GM12875 (cell line): ENCODE measurements around the gene GATD1.
A peak's percentile ranks its signal among the peaks of the same experiment; 100 is the strongest.

Experiments used
- H3K4me3 ChIP-seq: one replicate; pipeline ENCODE4 v1.5.1; 2011; ENCODE audit warnings: low read depth, low read length, control low read depth
- CTCF ChIP-seq: IDR thresholded peaks from 2 replicates; pipeline ENCODE4 v1.5.1; 2011; ENCODE audit warnings: low read depth, mild to moderate bottlenecking, control low read depth, inconsistent platforms, low read length, moderate library complexity, borderline replicate concordance; ENCODE audit not compliant: insufficient read depth

GATD1 gene

GRCh38 chr11:726278-727220, 50.7 kb downstream of the GATD1 start:
- no peak for TF ChIP-seq CTCF
- peak overlapping the region; percentile 21 for H3K4me3 ChIP-seq

DNA sequence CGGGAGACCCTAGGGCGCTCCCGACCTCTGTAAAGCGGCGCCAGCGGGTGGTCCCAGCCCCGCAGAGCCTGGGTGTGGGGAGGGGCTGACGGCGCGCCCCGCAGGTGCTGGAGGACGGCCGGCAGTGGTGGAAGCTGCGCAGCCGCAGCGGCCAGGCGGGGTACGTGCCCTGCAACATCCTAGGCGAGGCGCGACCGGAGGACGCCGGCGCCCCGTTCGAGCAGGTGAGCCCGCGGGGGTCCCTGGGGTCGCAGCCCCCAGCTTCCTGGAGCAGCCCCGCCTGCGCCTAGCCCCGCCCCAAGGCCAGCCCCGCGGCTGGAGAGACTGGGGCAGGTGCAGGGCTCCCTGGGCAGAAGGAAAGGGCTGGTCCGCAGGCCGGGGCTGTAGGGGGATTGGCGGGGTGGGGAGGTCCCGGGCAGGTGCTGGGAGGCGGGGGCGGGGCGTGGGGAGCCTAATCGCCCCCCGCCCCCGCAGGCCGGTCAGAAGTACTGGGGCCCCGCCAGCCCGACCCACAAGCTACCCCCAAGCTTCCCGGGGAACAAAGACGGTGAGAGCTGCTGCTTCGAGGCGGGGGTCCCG, 51.6 kb downstream of the GATD1 start:
- TF ChIP-seq CTCF: no peak
- H3K4me3 ChIP-seq: peak overlapping the region; percentile 2

DNA sequence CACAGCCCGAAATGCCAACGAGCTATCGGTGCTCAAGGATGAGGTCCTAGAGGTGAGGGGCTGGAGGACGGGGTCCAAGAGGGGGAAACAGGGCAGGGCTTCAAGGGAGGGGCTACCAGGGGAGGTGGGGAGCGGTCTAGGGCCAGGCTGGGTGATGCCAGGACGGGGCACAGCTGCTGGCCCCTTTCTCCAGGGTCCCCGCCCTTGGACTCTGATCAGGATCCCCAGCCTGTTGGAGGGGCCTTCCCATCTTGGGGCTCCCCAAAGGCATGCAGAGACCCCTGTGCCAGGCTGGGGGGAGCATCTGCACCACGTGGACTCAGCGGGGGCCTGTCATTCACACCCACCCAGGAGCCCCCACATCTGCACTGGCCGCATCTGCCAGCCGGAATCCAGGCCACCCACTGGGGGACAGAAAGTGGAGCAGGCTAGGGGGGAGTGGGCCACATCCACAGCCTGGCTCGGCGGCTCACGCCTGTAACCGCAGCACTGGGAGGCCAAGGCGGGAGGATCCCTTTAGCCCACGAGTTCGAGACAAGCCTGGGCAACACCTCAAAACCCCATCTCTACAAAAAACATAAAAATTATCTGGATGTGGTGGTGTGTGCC, 52.4 kb downstream of the GATD1 start:
- no peak for TF ChIP-seq CTCF
- H3K4me3 ChIP-seq: no peak overlapping the region

DNA sequence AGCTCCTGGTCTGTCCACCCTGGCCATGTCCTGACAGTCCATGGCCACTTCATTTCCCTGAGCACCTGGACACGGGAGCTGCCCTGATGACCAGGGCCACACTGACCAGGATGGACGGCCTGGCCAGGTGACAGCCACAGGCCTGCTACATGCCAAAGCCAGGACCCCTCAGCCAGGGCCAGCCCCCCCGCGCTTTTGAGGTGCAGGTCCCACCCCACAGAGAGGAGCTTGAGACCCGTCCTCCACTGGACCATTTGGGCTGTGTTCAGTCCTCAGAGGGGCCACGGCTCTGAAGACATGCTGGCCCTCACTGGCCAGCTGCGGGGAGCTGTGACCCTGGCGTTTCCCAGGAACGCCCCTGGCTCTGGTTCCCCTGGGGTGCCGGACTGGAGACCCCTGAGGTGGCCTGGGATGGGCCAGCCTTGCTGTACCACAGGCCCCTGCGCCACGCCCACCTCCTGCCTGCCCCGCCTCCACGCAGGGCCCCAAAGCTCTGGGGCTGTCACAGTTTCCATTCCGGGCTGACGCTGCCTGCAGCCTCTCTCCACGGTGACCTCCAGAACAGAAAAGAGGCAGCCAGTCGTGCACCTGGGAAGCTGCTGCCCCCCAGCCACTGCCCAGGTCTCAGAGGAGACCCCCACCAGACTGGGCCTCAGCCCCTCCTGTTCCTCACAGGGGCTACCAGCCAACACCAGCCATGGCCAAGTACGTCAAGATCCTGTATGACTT, 53.1 kb downstream of the GATD1 start:
- no peak overlapping the region for H3K4me3 ChIP-seq
- TF ChIP-seq CTCF: no peak

- H3K4me3 ChIP-seq: no peak overlapping the region
- peak; percentile 38; the same call in 1 of the 2 replicates for TF ChIP-seq CTCF
These were observed 54.0 kb downstream of the GATD1 start for GRCh38 chr11:723120-723883.

- no peak overlapping the region for H3K4me3 ChIP-seq
- no peak for TF ChIP-seq CTCF
These were observed 54.9 kb downstream of the GATD1 start for GRCh38 chr11:722346-722811.
